IPS-18c (cell line): Measurements from ENCODE around the gene SHE.

Source experiments
- H3K4me3 ChIP-seq: 2 replicates; pipeline ENCODE4 v1.7.0; 2013; ENCODE audit warnings: low read depth, mild to moderate bottlenecking, low read length, moderate library complexity; ENCODE audit not compliant: insufficient read depth
- H3K9me3 ChIP-seq: one replicate; pipeline ENCODE4 v1.6.1; 2013; ENCODE audit warnings: mild to moderate bottlenecking, low read length, moderate library complexity; ENCODE audit not compliant: control insufficient read depth, insufficient read depth

SHE gene

DNA sequence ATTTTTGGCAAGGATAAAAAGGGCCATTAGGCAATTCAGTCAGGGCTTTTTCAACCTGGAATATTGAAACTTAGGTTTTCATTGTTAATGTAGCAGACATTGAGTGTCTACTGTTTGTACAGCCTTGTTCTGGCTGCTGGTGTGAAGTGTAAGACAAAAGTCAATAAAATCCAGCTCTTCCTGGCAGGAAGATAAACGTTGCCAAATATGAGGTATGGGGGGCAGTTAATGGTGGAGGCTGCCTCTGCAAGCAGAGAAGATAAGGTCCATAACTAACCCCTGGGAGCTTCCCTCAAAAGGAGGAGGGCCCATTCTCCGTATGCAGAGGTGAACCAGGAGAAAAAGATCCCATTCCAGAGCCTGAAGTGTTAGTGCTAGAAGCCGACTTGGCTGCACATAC is 19.5 kb upstream of the SHE start:
- Histone ChIP-seq H3K4me3 (no peak overlapping the region), H3K9me3 (no peaks in the 10 kb centered on the region)

DNA sequence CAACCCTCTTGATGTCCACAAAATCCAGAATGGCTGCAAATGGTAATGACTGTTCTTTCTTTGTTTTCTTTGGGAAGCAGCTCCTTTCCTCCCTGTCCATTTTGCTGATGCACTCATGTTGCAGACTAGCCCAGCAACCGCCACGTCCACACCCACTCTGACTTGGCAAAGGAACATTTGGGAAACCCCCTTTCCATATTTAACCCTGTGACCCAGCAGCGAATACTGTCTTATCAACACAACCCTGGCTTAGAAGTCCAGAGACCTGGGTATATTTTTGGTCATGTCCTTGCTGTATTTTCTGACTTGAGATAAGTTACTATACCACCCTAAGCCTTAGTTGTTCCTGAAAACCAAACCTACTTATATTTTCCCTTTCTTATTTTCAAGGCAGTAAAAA is 18.1 kb upstream of the SHE start:
- no peak overlapping the region for H3K4me3 ChIP-seq
- no peaks in the 10 kb centered on the region for H3K9me3 ChIP-seq

DNA sequence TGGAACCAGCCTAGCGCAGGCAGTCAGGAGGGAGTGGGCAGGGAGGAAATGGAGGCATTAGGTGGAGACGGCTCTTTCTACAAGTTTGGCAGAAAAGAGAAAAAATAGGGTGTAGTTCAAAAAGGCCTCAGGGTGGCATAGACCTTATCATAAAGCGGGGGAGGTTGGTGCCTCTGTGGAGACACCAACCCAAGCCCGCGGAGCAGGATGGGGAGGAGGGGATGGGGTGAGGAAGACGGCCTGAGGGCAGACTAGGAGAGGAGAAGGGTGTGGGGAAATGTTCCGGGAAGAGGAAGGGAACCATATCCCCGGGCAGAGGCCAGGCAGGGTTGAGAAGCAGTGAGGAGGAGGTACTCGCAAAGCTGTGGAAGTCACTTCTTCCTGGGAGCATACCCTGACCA is 17.4 kb upstream of the SHE start:
- H3K4me3 ChIP-seq: no peak overlapping the region

DNA sequence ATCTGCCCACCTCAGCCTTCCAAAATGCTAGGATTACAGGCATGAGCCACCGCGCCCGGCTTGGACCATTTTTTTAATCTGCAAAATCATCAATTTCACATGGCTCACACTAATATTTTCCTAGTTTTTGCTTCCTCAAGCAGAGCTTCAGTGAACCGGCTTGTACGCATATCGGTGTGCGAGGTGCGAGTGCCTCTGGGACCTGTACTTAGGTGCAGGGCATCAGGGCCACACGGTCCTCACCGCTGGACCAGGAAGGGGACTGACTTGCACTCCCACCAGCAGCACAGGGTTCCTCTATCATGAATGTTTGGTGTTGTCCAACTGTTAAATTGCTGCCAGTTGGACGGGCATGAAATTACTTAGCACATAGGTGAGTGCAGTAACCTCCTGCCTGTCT is 15.4 kb upstream of the SHE start:
- Histone ChIP-seq H3K9me3 (no peaks in the 10 kb centered on the region), H3K4me3 (no peak overlapping the region)

More for the DNA sequence above, 17.4 kb upstream of the SHE start:
- H3K9me3 ChIP-seq: no peaks in the 10 kb centered on the region

DNA sequence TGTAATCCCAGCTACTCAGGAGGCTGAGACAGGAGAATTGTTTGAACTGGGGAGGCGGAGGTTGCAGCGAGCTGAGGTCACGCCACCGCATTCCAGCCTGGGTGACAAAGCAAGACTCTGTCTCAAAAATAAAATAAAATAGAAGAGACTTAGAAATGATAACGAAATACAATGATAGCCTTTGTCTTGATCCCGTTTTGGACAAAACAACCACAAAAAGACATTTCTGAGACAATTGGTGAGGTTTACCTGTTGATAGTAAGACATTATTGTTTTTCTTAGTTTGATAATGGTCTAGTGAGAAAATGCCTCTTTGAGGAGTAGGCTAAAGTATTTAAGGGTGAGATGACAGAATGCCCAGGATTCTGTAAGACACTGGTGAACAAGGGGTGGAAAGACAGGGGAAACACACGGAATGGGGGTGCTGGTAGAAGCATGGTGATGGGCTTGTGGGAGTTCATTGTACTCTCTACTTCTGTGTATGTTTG is 11.9 kb upstream of the SHE start:
- Histone ChIP-seq H3K4me3 (no peak overlapping the region), H3K9me3 (no peaks in the 10 kb centered on the region)

DNA sequence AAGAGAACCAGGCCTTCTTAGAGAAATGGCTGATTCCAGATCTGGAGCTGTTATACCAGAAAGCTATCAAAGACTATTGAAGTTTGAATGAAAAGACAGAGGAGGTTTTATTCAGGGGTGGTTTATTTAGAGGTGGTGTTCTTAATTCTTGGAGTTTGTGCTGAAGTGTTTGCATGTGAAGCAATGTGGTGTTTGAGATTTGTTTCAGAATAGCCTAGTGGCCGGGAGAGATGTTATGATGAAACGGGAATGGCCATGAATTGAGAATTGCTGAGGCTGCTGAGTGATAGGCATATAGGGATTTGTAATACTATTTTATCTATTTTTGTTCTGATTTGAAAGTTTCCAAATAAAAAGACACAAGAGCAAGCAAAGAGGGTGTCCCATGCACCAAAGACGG is 10.5 kb upstream of the SHE start:
- Histone ChIP-seq H3K4me3 (no peak overlapping the region), H3K9me3 (no peaks in the 10 kb centered on the region)

DNA sequence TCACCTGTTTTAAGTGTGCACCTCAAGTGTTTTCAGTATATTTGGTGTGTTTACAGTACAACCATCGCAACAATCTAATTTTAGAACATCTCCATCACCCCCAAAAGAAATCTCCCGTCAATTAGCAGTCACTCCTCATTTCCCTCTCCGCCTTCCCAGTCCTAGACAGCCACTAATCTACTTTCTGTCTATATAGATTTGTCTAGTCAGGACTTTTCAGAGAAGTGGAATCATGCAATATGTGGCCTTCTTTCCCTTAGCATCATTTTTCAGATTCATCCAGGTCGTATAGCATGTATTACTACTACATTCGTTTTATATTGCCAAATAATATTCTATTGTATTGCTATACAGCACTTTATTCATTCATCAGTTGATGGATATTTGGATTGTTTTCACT is 1.7 kb upstream of the SHE start:
- Histone ChIP-seq H3K4me3 (no peak overlapping the region), H3K9me3 (peaks cover 8% of the 10 kb centered on the region)

DNA sequence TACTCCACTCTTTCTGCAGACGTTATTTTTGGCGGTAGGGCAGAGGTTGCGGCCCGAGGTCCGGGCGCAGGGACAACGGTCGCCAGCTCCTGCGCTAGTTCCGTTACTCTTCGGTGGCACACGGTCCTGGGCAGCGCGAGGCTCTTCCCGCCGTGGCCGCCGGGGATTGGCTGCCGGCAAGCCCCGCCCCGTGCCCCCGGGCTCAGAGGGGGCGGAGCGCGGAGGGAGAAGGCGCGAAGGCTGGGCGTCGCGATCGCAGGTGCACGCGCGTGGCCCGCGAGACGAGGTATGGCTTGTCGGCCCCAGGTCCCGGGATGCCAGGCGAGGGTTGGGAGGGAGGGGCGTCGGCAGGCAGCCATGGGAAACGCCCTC is 518 bp upstream of the SHE start:
- Histone ChIP-seq H3K9me3 (peaks cover 8% of the 10 kb centered on the region), H3K4me3 (peak overlapping the region; percentile 49; the same call in 1 of the 2 replicates)

DNA sequence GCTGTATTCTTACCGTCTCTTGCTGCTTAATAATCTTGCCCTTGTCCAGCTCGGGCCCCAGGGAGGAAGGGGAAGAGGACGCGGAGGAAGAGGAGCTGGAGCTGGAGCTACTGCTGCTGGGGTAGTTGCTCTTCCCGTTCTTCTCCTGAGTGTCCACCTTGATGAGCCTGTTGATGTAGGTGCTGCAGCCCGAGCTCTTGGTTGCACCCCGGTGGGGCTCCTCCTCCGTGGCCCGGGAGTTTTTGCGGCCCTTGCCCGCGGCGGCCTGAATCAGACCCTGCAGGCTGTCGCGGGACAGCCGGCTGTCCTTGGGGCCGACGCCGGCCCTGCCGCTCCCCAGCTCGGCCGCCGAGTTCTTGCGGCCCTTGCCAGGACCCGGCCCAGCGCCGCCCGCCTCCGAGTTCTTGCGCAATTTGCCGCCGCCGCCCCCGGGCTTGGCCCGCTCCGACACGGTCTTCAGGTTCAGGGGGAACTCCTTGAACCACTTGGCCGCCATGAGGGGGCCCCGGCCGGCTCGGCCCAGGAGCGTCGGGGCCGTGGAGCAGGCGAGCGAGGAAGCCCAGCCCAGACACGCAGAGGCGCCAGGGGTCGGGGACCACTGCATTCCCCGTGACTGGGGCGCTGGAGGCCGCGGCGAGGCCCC is 668 bp downstream of the SHE start:
- Histone ChIP-seq H3K9me3 (peaks cover 6% of the 10 kb centered on the region), H3K4me3 (peak overlapping the region; percentile 49)

DNA sequence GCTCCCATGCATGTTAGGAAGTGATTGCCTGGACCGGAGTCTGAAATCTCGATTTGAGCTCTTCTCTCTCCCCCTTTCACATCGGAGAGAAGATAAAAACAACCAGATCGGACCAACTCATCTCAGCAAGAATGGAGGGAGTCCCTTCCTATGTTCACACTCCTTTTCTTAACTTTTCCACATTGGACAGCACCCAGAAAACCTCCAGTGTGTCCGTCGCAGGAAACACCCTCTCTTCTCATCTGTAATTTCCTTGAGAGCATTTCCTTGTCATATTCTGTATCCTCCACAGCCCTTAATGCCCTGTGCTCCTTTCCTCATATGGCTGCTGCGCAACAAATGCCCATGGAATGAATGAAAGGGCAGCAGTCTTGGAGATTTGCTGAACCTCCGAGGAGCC is 1.7 kb downstream of the SHE start:
- Histone ChIP-seq H3K9me3 (peaks cover 6% of the 10 kb centered on the region), H3K4me3 (no peak overlapping the region)

DNA sequence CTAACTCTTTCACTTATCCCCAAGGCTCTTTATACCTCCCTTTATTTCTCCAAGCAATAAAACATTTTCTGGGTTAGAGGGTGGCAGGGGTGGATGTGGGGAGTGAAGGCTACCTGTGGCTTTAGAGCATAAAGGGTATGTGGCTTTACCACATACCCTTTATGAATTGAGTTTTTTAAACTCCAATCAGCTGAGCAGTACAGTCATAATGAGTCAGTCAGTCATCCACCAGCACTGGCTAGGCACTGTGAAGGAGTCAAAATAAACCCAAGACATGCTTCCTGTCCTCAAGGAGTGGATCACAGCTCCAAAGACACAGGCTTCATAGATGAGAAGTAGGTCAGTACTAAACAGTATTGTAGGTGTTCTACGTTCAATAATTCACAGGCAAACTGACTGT is 2.8 kb downstream of the SHE start:
- Histone ChIP-seq H3K9me3 (peaks cover 6% of the 10 kb centered on the region), H3K4me3 (no peak overlapping the region)

DNA sequence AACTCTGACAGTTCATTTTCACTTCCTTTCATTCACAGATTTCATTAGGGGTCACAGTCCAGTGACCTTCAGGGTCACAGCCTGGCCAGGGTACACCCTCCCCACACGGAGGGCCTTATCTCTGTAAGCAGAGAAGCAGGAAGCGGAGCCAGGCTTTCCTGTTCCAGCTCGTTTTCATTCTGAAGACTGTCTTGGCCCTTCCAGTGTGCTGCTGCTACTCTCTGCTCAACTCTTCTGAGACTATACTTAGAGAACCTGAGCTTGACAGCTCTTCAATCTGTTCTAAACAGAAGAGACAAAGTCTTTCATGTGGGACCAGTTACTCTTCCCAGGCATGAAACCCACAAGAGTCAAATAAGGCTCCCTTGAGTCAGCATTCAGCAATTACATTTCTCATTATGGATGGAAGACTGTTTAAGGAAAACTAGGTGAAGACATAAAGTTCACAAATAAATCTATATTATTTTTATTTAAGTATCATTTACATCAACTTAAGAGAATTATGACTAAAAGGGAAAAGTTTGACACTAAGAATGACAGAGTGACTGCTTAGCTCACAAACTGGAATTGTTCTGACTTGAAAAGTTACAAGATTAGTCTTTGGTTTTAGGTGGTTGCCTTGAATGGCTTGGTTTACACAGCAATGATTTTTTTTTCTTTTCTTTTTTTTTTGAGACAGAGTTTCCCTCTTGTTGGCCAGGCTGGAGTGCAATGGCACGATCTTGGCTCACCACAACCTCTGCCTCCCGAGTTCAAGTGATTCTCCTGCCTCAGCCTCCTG is 5.0 kb downstream of the SHE start:
- no peaks in the 10 kb centered on the region for H3K9me3 ChIP-seq
- no peak overlapping the region for H3K4me3 ChIP-seq

DNA sequence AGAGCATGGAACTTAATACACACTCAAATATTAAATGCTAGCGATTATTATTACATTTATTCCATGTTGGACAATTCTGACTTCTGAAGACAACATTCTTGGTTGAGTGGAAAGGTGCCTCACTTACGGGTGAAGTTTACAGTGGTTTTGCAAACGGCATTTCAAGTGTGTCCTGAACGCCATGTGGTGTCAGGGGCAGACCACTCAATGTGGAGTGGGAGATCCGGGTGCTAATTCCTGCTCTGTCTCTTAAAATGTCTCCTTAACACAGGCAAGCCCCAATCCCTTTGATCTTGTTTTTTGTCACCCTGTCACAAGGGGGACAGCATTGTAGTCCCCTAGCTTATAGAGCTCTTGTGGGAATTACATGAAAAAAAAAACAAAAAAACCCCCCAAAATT is 5.8 kb downstream of the SHE start:
- Histone ChIP-seq H3K9me3 (no peaks in the 10 kb centered on the region), H3K4me3 (no peak overlapping the region)

DNA sequence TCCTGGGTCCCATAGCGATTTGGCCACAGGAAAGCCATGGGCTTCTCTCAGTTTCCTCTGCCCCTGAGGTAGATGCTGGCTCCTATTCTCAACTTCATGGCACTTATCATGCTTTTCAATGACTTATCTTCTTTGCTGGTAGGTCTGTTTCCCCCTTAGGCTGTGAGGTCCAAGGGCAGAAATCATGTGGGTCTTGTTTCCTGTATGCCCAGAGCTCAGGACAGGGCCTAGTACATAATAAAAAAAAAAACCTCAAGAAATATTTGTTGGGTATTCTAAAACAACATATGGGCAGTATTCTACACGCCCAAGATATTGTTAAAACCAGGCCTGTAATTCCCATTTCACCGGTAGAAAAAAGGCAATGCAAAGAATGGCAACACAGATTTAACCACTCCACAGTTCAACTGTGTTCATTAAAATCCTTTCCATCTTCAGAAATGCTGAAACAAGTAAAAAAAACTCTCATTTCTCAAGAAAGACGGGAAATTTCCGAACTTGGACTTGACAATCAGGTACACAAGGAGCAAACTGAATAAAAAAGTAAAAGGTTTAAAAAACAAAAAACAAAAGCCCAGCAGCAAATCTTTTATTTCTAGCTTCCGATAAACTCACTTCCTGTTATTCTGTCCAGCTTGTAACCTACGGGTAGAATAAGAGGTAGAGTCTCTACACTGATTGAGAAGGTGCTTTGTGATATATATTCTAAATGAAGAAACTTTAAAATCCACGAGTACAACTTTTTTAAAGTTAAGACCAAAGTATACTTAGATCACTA is 6.5 kb downstream of the SHE start:
- H3K4me3 ChIP-seq: no peak overlapping the region
- H3K9me3 ChIP-seq: no peaks in the 10 kb centered on the region

DNA sequence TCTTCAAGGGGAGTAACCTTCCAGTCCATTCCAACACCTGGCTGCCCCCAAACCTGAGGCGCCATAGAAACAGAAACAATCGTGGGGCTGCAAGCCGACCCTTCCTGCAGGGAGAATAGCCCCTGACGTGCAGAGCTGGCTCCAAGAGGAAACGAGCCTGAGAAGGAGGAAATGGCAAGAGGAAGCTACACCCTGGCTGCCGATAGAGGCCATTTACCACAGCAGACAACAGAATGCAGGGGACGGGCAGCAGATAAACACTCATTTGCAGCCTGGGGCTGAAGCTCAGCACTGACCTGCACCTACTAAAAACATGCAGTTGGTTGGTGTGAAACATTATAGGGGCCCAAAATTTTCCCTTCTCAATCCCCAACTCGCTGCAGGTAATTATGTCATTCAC is 8.9 kb downstream of the SHE start:
- Histone ChIP-seq H3K4me3 (no peak overlapping the region), H3K9me3 (no peaks in the 10 kb centered on the region)

DNA sequence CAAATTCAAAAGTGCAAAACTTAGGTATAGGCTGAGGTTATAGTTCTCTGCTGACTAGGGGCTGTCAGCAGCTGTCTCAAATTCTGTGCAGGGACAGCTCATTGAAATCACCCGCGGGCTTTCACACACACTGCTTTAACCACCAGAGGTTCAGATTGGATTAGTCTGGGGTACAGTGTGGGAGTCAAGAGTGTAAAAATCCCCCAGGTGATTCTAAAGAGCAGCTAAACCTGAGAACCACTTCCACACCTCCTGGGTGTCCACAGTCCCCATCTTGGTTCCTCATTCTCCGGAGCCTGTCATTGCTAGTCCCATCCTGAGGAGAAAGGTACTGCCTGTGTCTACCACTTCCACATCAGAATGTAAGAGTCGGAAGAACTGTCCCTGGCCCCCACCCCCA is 10.1 kb downstream of the SHE start:
- no peaks in the 10 kb centered on the region for H3K9me3 ChIP-seq
- no peak overlapping the region for H3K4me3 ChIP-seq

DNA sequence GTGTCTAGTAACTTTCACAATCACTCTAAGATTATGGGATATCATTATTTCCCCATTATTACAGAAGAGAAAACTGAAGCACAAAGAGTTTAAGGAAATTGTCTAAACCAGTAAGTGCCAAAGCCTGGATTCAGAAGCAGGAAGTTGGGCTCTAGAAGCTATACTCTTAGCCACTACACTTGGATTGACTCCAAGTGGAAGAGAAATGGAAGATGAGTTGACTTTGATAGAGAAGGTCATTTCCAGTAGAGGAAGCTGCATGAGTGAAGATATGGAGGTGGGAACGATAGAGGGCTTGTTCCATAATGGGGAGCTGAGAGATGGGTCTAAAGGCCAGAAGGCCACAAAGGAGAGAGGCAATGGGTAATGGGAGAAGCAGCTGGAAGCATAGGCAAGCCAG is 11.9 kb downstream of the SHE start:
- no peaks in the 10 kb centered on the region for H3K9me3 ChIP-seq
- no peak overlapping the region for H3K4me3 ChIP-seq

DNA sequence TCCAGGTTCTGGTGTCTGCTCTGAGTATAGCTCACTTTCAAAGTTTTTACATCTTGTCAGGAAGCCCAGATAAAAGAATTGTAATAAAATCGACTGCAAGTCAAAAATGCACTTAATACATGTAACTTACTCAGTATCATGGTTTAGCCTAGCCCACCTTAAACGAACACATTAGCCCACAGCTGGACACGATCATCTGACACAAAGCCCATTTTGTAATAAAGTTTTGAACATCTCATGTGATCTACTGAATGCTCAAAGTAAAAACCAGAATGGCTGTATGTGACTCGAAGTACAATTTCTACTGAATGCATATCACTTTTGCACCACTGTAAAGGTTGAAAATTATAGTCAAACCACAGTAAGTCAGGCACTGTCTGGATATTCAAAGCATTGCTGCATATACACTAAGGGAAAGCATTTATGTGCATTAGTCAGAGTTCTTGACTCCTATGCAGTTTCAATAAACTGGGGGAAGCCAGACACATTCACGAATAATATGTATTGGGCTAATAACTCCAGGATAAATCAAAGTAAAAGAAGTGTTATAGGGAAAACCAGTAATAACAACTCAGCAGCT is 12.4 kb downstream of the SHE start:
- H3K4me3 ChIP-seq: no peak overlapping the region
- no peaks in the 10 kb centered on the region for H3K9me3 ChIP-seq
